Epithelial cell of proximal tubule (primary cell): ENCODE results near the gene GOT1. TPM values are rescaled to one million over a fixed set of nuclear protein-coding genes. Genes with fewer than 3 reads are reported as not detected.

Experiments
- DNase-seq: peaks from one replicate; pipeline ENCODE4 v3.0.0-alpha.2; 2011; ENCODE audit warnings: low read depth
- H3K4me3 ChIP-seq: 2 replicates; pipeline ENCODE4 v1.5.1; 2011; ENCODE audit warnings: low read depth, mild to moderate bottlenecking, low read length
- CTCF ChIP-seq: conservative IDR thresholded peaks from 2 replicates; pipeline ENCODE4 v1.5.1; 2012; ENCODE audit warnings: low read depth, mild to moderate bottlenecking, low read length
- total RNA-seq: library from RNA; depleted of rRNA; stranded (reverse); fragments of >200 nt; gene quantifications from 2 replicates; pipeline ENCODE4 v1.2.3, GENCODE V29; 2015

The GOT1 gene
- total RNA-seq, 1 donor from 2014 or later: 51.0 TPM

- peak; percentile 12 for TF ChIP-seq CTCF
- no peak for DNase-seq
- no peak overlapping the region for H3K4me3 ChIP-seq
Observed at GRCh38 chr10:99360934-99361333, 69.5 kb downstream of the GOT1 start.

GRCh38 chr10:99358101-99358500 lies 72.3 kb downstream of the GOT1 start:
- no peak overlapping the region for H3K4me3 ChIP-seq
- TF ChIP-seq CTCF: no peak
- DNase-seq: no peak

- no peak for TF ChIP-seq CTCF
- DNase-seq: no peak
- H3K4me3 ChIP-seq: no peak overlapping the region
Observed at GRCh38 chr10:99357691-99358090, 72.7 kb downstream of the GOT1 start.

GRCh38 chr10:99353182-99353581 lies 77.2 kb downstream of the GOT1 start:
- DNase-seq: no peak
- no peak for TF ChIP-seq CTCF
- H3K4me3 ChIP-seq: no peak overlapping the region

- no peak for TF ChIP-seq CTCF
- no peak for DNase-seq
- no peak overlapping the region for H3K4me3 ChIP-seq
Observed at GRCh38 chr10:99347672-99348071, 82.8 kb downstream of the GOT1 start.

Other genes starting within 250 kb of the GOT1 start
- not detected in 2 replicates for gene HPSE2, start 194.8 kb downstream of the GOT1 start, total RNA-seq
- gene CNNM1, start 101.3 kb downstream of the GOT1 start, total RNA-seq: 0.22 and 0.63 TPM in 2 replicates
- gene NKX2-3, start 102.3 kb upstream of the GOT1 start, total RNA-seq: not detected in 2 replicates
- 3.1 and 8.3 TPM in 2 replicates for gene SLC25A28, start 189.8 kb upstream of the GOT1 start, total RNA-seq
- 20.3 and 25.5 TPM in 2 replicates for gene ENTPD7, start 228.9 kb upstream of the GOT1 start, total RNA-seq